Eye (tissue), 1 donor: Measurements from ENCODE around the gene SH3PXD2A.
A peak's percentile ranks its signal among the peaks of the same experiment; 100 is the strongest.

ENCODE experiments used
- DNase-seq: peaks from one replicate; pipeline ENCODE4 v3.0.0-alpha.2; 2015

Gene SH3PXD2A

GRCh38 chr10:103855424-103855823 lies at the start of gene SH3PXD2A:
TSS of gene SH3PXD2A (minus strand) at chr10:103855576. CDS start at chr10:103855266, 310 bp downstream.
- peak; percentile 78 for DNase-seq

- no peak for DNase-seq
Measured at GRCh38 chr10:103901299-103901698, 45.9 kb upstream of the SH3PXD2A start.

- DNase-seq, result no peak
Measured at GRCh38 chr10:103899312-103899711, 43.9 kb upstream of the SH3PXD2A start.

GRCh38 chr10:103897241-103897774 lies 41.9 kb upstream of the SH3PXD2A start:
- no peak for DNase-seq

GRCh38 chr10:103896225-103896624 lies 40.8 kb upstream of the SH3PXD2A start:
- no peak for DNase-seq

GRCh38 chr10:103895411-103896186 lies 40.2 kb upstream of the SH3PXD2A start:
- peak; percentile 83 for DNase-seq

- DNase-seq, result peak; percentile 49
Measured at GRCh38 chr10:103894441-103894864, 39.1 kb upstream of the SH3PXD2A start.

- no peak for DNase-seq
Measured at GRCh38 chr10:103893817-103894216, 38.4 kb upstream of the SH3PXD2A start.

GRCh38 chr10:103892181-103892580 lies 36.8 kb upstream of the SH3PXD2A start:
- DNase-seq, result no peak

GRCh38 chr10:103890688-103891087 lies 35.3 kb upstream of the SH3PXD2A start:
- no peak for DNase-seq

GRCh38 chr10:103890194-103890658 lies 34.9 kb upstream of the SH3PXD2A start:
- no peak for DNase-seq

- DNase-seq, result no peak
Measured at GRCh38 chr10:103889121-103889720, 33.8 kb upstream of the SH3PXD2A start.

- DNase-seq, result peak; percentile 79
Measured at GRCh38 chr10:103888113-103888841, 32.9 kb upstream of the SH3PXD2A start.

GRCh38 chr10:103885617-103886016 lies 30.2 kb upstream of the SH3PXD2A start:
- no peak for DNase-seq

- peak; percentile 89 for DNase-seq
Measured at GRCh38 chr10:103884681-103885139, 29.3 kb upstream of the SH3PXD2A start.

- DNase-seq, result no peak
Measured at GRCh38 chr10:103882285-103883007, 27.1 kb upstream of the SH3PXD2A start.

GRCh38 chr10:103881416-103882284 lies 26.3 kb upstream of the SH3PXD2A start:
- DNase-seq, result no peak

GRCh38 chr10:103879831-103880230 lies 24.5 kb upstream of the SH3PXD2A start:
- no peak for DNase-seq

GRCh38 chr10:103879409-103879808 lies 24.0 kb upstream of the SH3PXD2A start:
- no peak for DNase-seq

GRCh38 chr10:103877861-103878260 lies 22.5 kb upstream of the SH3PXD2A start:
- no peak for DNase-seq

- DNase-seq, result no peak
Measured at GRCh38 chr10:103876155-103876554, 20.8 kb upstream of the SH3PXD2A start.
